Activated T-helper 1 cell treated with Interleukin-2 at 50 U/mL for 16 hours (primary cell): ENCODE results near the gene PCDHB2.
"Not testable (repeated sequence)": the region's sequence is repeated elsewhere in the genome, so short reads cannot be mapped to it uniquely, and the experiment has no call there.

ENCODE experiments used
- DNase-seq: peaks from one replicate; pipeline ENCODE4 v3.0.0-alpha.2; 2020; ENCODE audit warnings: low read depth

PCDHB2 gene

GRCh38 chr5:141135718-141136266 is 41.4 kb downstream of the PCDHB2 start:
- no peak for DNase-seq

GRCh38 chr5:141137346-141137745 is 42.9 kb downstream of the PCDHB2 start:
- DNase-seq: not testable (repeated sequence)
